Endodermal cell (in vitro differentiated cells): ENCODE measurements around the gene MED13L. TPM values are rescaled to one million over a fixed set of nuclear protein-coding genes. Genes with fewer than 3 reads are reported as not detected.
"Not testable (repeated sequence)": the region's sequence is repeated elsewhere in the genome, so short reads cannot be mapped to it uniquely, and the experiment has no call there.

Experiments
- DNase-seq: peaks from one replicate; pipeline ENCODE4 v3.0.0-alpha.2; 2017
- H3K27ac ChIP-seq: 2 replicates; pipeline ENCODE4 v1.5.1; 2013; ENCODE audit warnings: mild to moderate bottlenecking, low read depth, low read length, moderate library complexity
- H3K27me3 ChIP-seq: 2 replicates; pipeline ENCODE4 v1.6.1; 2013; ENCODE audit warnings: mild to moderate bottlenecking, low read length, moderate library complexity; ENCODE audit not compliant: insufficient read depth, control insufficient read depth, poor library complexity, severe bottlenecking
- H3K36me3 ChIP-seq: 2 replicates; pipeline ENCODE4 v1.7.0; 2013; ENCODE audit warnings: mild to moderate bottlenecking, low read length, moderate library complexity; ENCODE audit not compliant: control insufficient read depth, insufficient read depth
- H3K4me1 ChIP-seq: one replicate; pipeline ENCODE4 v1.7.0; 2013; ENCODE audit warnings: low read length; ENCODE audit not compliant: control insufficient read depth, insufficient read depth
- H3K4me3 ChIP-seq: 2 replicates; pipeline ENCODE4 v1.5.1; 2013; ENCODE audit warnings: mild to moderate bottlenecking, low read length, moderate library complexity
- H3K9ac ChIP-seq: 2 replicates; pipeline ENCODE4 v1.6.1; 2013; ENCODE audit warnings: mild to moderate bottlenecking, low read length, moderate library complexity; ENCODE audit not compliant: poor library complexity, severe bottlenecking; ENCODE audit errors: extremely low read depth
- H3K9me3 ChIP-seq: 2 replicates; pipeline ENCODE4 v1.6.1; 2013; ENCODE audit warnings: mild to moderate bottlenecking, low read length, moderate library complexity; ENCODE audit not compliant: control insufficient read depth
- H3K27ac Mint-ChIP-seq: 2 replicates; pipeline ENCODE4 v1.8.0; 2020; ENCODE audit warnings: mixed read lengths
- H3K27me3 Mint-ChIP-seq: 2 replicates; pipeline ENCODE4 v1.8.0; 2021; ENCODE audit warnings: mild to moderate bottlenecking, mixed read lengths; ENCODE audit not compliant: insufficient read depth
- H3K36me3 Mint-ChIP-seq: 2 replicates; pipeline ENCODE4 v1.8.0; 2020; ENCODE audit warnings: low read depth, mixed read lengths
- H3K4me1 Mint-ChIP-seq: 2 replicates; pipeline ENCODE4 v1.8.0; 2020; ENCODE audit warnings: mixed read lengths
- H3K4me3 Mint-ChIP-seq: 2 replicates; pipeline ENCODE4 v1.8.0; 2020; ENCODE audit warnings: mild to moderate bottlenecking, moderate library complexity, mixed read lengths
- H3K9me3 Mint-ChIP-seq: 2 replicates; pipeline ENCODE4 v1.8.0; 2020; ENCODE audit warnings: mild to moderate bottlenecking, mixed read lengths
- CTCF ChIP-seq: fragments of 200-600 bp; sonication (generic); conservative IDR thresholded peaks from 2 replicates; pipeline ENCODE4 v1.5.0; 2021; ENCODE audit warnings: antibody characterized with exemption, mild to moderate bottlenecking
- WGBS, 2 experiments: methylation state at CpG; one replicate each; pipeline versions ENCODE4 v1.1.5 to v1.1.7; 2013; ENCODE audit warnings: missing lambda C conversion rate in 2 of 2, mixed read lengths in 1 of 2; ENCODE audit not compliant: insufficient coverage in 1 of 2, insufficient read length in 1 of 2; 5-methylcytosine and 5-hydroxymethylcytosine counted together
- total RNA-seq, 2 donors: library from RNA; stranded (reverse); fragmentation: NEBNext Ultra II Directional in 1 of 2; extraction: Animal tissue kit (Norgen Biotek cat#: 25700) in 1 of 2; gene quantifications; 2 replicates in 1 of 2; 3 replicates in 1 of 2; pipeline ENCODE4 v1.2.1, GENCODE V29; 2021

MED13L gene
- total RNA-seq, 2 donors from 2014 or later: 101 to 111 TPM

- H3K27ac Mint-ChIP-seq: no peak overlapping the region
- 95 to 97% methylated on average over 7 to 9 of the region's 9 CpGs for WGBS, 2 experiments
Measured at GRCh38 chr12:116241157-116241759, 36.2 kb downstream of the MED13L start.

GRCh38 chr12:116238570-116239119 lies 38.8 kb downstream of the MED13L start:
- 93 to 94% methylated on average over 9 to 13 of the region's 13 CpGs for WGBS, 2 experiments
- H3K4me3 ChIP-seq, H3K27ac ChIP-seq, H3K4me1 ChIP-seq, H3K4me3 Mint-ChIP-seq, H3K27ac Mint-ChIP-seq, H3K9me3 Mint-ChIP-seq, H3K27me3 Mint-ChIP-seq, H3K9me3 ChIP-seq, H3K36me3 Mint-ChIP-seq, H3K9ac ChIP-seq, DNase-seq, H3K27me3 ChIP-seq: not testable (repeated sequence)
- H3K36me3 ChIP-seq: peaks cover 16% of the 10 kb centered on the region
- peaks cover 25% of the 10 kb centered on the region for H3K4me1 Mint-ChIP-seq

More at GRCh38 chr12:116241157-116241759, 36.2 kb downstream of the MED13L start:
- Mint-ChIP-seq H3K9me3 (no peaks in the 10 kb centered on the region), H3K4me1 (peaks cover 42% of the 10 kb centered on the region), H3K36me3 (peaks cover 8% of the 10 kb centered on the region), H3K4me3 (no peak overlapping the region), H3K27me3 (no peaks in the 10 kb centered on the region)
- H3K27me3 ChIP-seq: no peaks in the 10 kb centered on the region
- no peak overlapping the region for H3K27ac ChIP-seq
- H3K4me3 ChIP-seq: no peak overlapping the region
- peaks cover 8% of the 10 kb centered on the region for H3K36me3 ChIP-seq
- H3K4me1 ChIP-seq: peaks cover 7% of the 10 kb centered on the region
- no peak overlapping the region for H3K9ac ChIP-seq
- DNase-seq: no peak
- H3K9me3 ChIP-seq: no peaks in the 10 kb centered on the region
- TF ChIP-seq CTCF: no peak

- no peak for TF ChIP-seq CTCF
- H3K4me1 Mint-ChIP-seq: peaks cover 21% of the 10 kb centered on the region
- 87 to 100% methylated on average over 1 to 3 of the region's 3 CpGs for WGBS, 2 experiments
Measured at GRCh38 chr12:116238149-116238548, 39.3 kb downstream of the MED13L start.

More at GRCh38 chr12:116238149-116238548, 39.3 kb downstream of the MED13L start:
- H3K4me3 ChIP-seq: no peak overlapping the region
- peaks cover 20% of the 10 kb centered on the region for H3K36me3 ChIP-seq
- H3K36me3 Mint-ChIP-seq: peaks cover 10% of the 10 kb centered on the region
- no peaks in the 10 kb centered on the region for H3K27me3 ChIP-seq
- no peaks in the 10 kb centered on the region for H3K9me3 Mint-ChIP-seq
- H3K9ac ChIP-seq: no peak overlapping the region
- no peak overlapping the region for H3K4me3 Mint-ChIP-seq
- DNase-seq: no peak
- no peaks in the 10 kb centered on the region for H3K27me3 Mint-ChIP-seq
- peaks cover 8% of the 10 kb centered on the region for H3K4me1 ChIP-seq
- H3K27ac Mint-ChIP-seq: no peak overlapping the region
- H3K9me3 ChIP-seq: no peaks in the 10 kb centered on the region
- no peak overlapping the region for H3K27ac ChIP-seq
